ENCODE measurements around the gene PDIA3. TPM values are rescaled to one million over a fixed set of nuclear protein-coding genes. Genes with fewer than 3 reads are reported as not detected.

Gene PDIA3
- total and polyA plus RNA-seq, 2 of the 13 experiments (the other 11 are each of a cell fraction or from before 2014, with no cell fraction given): 238 to 433 TPM

DNA sequence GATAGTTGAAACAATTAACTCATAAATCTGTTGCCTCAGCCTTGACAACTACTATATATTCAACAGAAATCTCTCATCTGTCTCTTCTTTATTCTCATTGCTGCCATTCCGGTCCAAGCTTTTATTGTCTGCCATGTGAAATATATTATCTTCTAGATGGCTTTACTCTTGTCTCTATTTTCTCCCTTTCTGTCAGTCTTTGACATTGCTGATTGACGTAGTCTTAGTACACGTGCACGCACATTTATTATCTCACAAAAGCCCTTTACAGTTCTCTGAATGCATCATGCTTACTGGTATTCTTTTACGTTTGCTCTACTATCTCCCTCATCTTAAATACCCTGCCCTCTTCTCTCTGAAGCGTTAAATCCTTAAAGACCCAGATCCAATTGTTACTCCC is 5.6 kb downstream of the PDIA3 start:
- H3K36me3 ChIP-seq (replicated peaks in 1 of 2; ENCODE audit: control insufficient read depth in 1 of 2, insufficient read depth in 2 of 2, low read length in 2 of 2): peaks cover 5 to 55% of the 10 kb centered on the region in 2 experiments; a peak in 4 of 5 replicates
- H3K79me2 ChIP-seq (ENCODE audit: insufficient read depth, low read length): peaks cover 73% of the 10 kb centered on the region
- ChIA-PET POLR2A (no interaction called here), CTCF (ENCODE audit: low intra/inter-chr PET ratio, low total read pairs) (no interaction called here)
- H3K9me3 ChIP-seq (ENCODE audit: low read length): no peaks in the 10 kb centered on the region
- ATAC-seq: no peak
- intact Hi-C loops (cut with micrococcal nuclease; ENCODE audit: unreplicated experiment): no loop called here
- no peak overlapping the region for H3K4me3 ChIP-seq (replicated peaks in 1 of 3; ENCODE audit: insufficient read depth in 1 of 3, low read depth in 2 of 3, low read length in 3 of 3)
- FAIRE-seq: no peak
- peaks cover 47% of the 10 kb centered on the region for H3K4me1 ChIP-seq (ENCODE audit: insufficient read depth, low read length)
- in situ Hi-C loops (cut with HindIII; ENCODE audit: extremely low pct_ligation_motif_present, low pct_unique_long_range_greater_than_20kb): loop anchor here (25.0 kb wide), 1 partner anchor 315 kb away; no protein-coding TSS in a partner anchor
- 94% methylated on average over 6 of the region's 6 CpGs for WGBS (ENCODE audit: low lambda C conversion rate)
- H4K20me1 ChIP-seq (ENCODE audit: insufficient read depth, low read length): peaks cover 45% of the 10 kb centered on the region
- no peak overlapping the region for H3K27ac ChIP-seq (ENCODE audit: extremely low read length, insufficient read depth, low read length)
- no peak overlapping the region for H3K9ac ChIP-seq (ENCODE audit: insufficient read depth, low read depth, low read length)
- DNase-seq (ENCODE audit: low spot score): no peak
- no peak overlapping the region for H3K4me2 ChIP-seq (ENCODE audit: low read depth, low read length)
- no TSS peak for BruUV-seq (replicated peaks)
- TF ChIP-seq FOXC1 (CRISPR knock-in tag; IDR thresholded peaks at IDR 0.05; ENCODE audit: borderline replicate concordance) (no peak), ZFP36 (IDR thresholded peaks at IDR 0.05; ENCODE audit: borderline replicate concordance, low read depth, low read length, partially characterized antibody) (no peak), TAF1 (CRISPR knock-in tag; IDR thresholded peaks at IDR 0.05) (no peak), TAF15 (IDR thresholded peaks at IDR 0.05; ENCODE audit: low read depth, low read length, poor library complexity, severe bottlenecking) (no peak), RBFOX2 (IDR thresholded peaks at IDR 0.05; ENCODE audit: low read depth, low read length) (0 out of 2 replicates have a peak, but pooled peaks have one; percentile 35)
- H3K27me3 ChIP-seq (ENCODE audit: control insufficient read depth in 1 of 2, insufficient read depth in 2 of 2, low read length in 2 of 2): no peaks in the 10 kb centered on the region; a peak in 1 of 5 replicates
- H2AFZ ChIP-seq (ENCODE audit: low read length): no peak overlapping the region

DNA sequence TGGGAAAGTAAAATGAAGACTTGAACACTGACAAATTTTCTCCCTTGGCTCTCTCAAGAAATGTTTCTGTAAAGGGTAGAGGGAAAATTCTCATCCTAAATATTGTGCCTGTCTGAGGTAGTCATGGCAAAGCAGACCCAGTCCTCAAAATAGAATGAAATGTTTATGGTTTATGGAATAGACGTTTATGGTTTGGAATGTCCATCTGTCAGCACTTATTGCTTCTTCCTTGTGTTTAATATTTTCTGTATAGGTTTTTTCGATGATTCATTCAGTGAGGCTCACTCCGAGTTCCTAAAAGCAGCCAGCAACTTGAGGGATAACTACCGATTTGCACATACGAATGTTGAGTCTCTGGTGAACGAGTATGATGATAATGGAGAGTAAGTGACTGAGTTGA is 16.6 kb downstream of the PDIA3 start:
- in situ Hi-C loops (cut with HindIII; ENCODE audit: extremely low pct_ligation_motif_present, low pct_unique_long_range_greater_than_20kb) (loop anchor here (25.0 kb wide), 1 partner anchor 326 kb away; no protein-coding TSS in a partner anchor), intact Hi-C loops (cut with micrococcal nuclease; ENCODE audit: unreplicated experiment) (no loop called here)
- FAIRE-seq (no peak), DNase-seq (ENCODE audit: low spot score) (no peak), ATAC-seq (no peak)
- H3K36me3 ChIP-seq (replicated peaks in 1 of 2; ENCODE audit: control insufficient read depth in 1 of 2, insufficient read depth in 2 of 2, low read length in 2 of 2): peaks cover 12 to 79% of the 10 kb centered on the region in 2 experiments; a peak in 4 of 5 replicates
- TF ChIP-seq MAFF (IDR thresholded peaks at IDR 0.05; ENCODE audit: low read depth, low read length): 0 out of 2 replicates have a peak, but pooled peaks have one; percentile 6
- TF ChIP-seq, protein P1, sequence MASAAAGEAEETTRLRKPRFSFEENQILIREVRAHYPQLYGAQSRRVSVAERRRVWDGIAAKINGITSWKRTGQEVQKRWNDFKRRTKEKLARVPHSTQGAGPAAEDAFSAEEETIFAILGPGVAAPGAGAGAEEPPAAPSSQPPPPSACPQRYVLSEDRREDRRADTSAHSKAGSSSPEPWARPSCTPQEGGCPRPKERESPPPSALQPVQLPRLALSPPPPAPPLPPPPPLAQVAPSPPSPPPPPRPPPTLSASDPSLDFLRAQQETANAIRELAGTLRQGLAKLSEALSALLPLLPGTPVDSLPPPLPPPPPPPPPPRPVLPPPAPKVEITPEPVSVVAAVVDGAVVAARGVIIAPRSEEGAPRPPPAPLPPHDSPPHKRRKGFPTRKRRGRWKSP (CRISPR knock-in tag; IDR thresholded peaks at IDR 0.05): no peak
- TF ChIP-seq MAFK (conservative IDR thresholded peaks at IDR 0.05 in 1 of 2, IDR thresholded peaks at IDR 0.05 in 1 of 2; ENCODE audit: low read length in 2 of 2): peak; percentile 32 to 65; a peak in 2 of 4 replicates
- H3K9ac ChIP-seq (ENCODE audit: insufficient read depth, low read depth, low read length): no peak overlapping the region
- 0 out of 2 replicates have a peak, but pooled peaks cover 2% of the 10 kb centered on the region for H4K20me1 ChIP-seq (ENCODE audit: insufficient read depth, low read length)
- no peak overlapping the region for H3K4me3 ChIP-seq (replicated peaks in 1 of 3; ENCODE audit: insufficient read depth in 1 of 3, low read depth in 2 of 3, low read length in 3 of 3)
- no peaks in the 10 kb centered on the region for H3K4me1 ChIP-seq (ENCODE audit: insufficient read depth, low read length)
- BruUV-seq (replicated peaks): no TSS peak
- WGBS (ENCODE audit: low lambda C conversion rate): 96% methylated on average over 6 of the region's 6 CpGs
- no peaks in the 10 kb centered on the region for H3K9me3 ChIP-seq (ENCODE audit: low read length)
- H3K79me2 ChIP-seq (ENCODE audit: insufficient read depth, low read length): peaks cover 1% of the 10 kb centered on the region
- no peak overlapping the region for H3K4me2 ChIP-seq (ENCODE audit: low read depth, low read length)
- ChIA-PET POLR2A (no interaction called here), CTCF (ENCODE audit: low intra/inter-chr PET ratio, low total read pairs) (no interaction called here)
- H2AFZ ChIP-seq (ENCODE audit: low read length): no peak overlapping the region
- H3K27me3 ChIP-seq (ENCODE audit: control insufficient read depth in 1 of 2, insufficient read depth in 2 of 2, low read length in 2 of 2): no peaks in the 10 kb centered on the region
- no peak overlapping the region for H3K27ac ChIP-seq (ENCODE audit: extremely low read length, insufficient read depth, low read length)

Measured in HepG2 (cell line).